IPS-11a (cell line): Measurements from ENCODE around the gene PDE2A.

Source experiments
- H3K4me3 ChIP-seq: one replicate; pipeline ENCODE4 v1.5.1; 2013; ENCODE audit warnings: low read depth, low read length, control low read depth

Gene PDE2A

GRCh38 chr11:72705442-72706365 is 31.5 kb upstream of the PDE2A start:
- no peak overlapping the region for H3K4me3 ChIP-seq

- H3K4me3 ChIP-seq: no peak overlapping the region
These were observed 30.6 kb upstream of the PDE2A start for GRCh38 chr11:72704783-72705265.

- no peak overlapping the region for H3K4me3 ChIP-seq
These were observed 30.0 kb upstream of the PDE2A start for GRCh38 chr11:72704028-72704782.

- H3K4me3 ChIP-seq: no peak overlapping the region
These were observed 29.2 kb upstream of the PDE2A start for GRCh38 chr11:72703267-72704008.

- H3K4me3 ChIP-seq: no peak overlapping the region
These were observed 28.5 kb upstream of the PDE2A start for GRCh38 chr11:72702577-72703241.

GRCh38 chr11:72702096-72702495 is 27.9 kb upstream of the PDE2A start:
- H3K4me3 ChIP-seq: no peak overlapping the region

GRCh38 chr11:72701466-72701865 is 27.2 kb upstream of the PDE2A start:
- no peak overlapping the region for H3K4me3 ChIP-seq

- H3K4me3 ChIP-seq: no peak overlapping the region
These were observed 25.9 kb upstream of the PDE2A start for GRCh38 chr11:72700146-72700545.

GRCh38 chr11:72697814-72698213 is 23.6 kb upstream of the PDE2A start:
- H3K4me3 ChIP-seq: no peak overlapping the region

- H3K4me3 ChIP-seq: no peak overlapping the region
These were observed 22.9 kb upstream of the PDE2A start for GRCh38 chr11:72696866-72697700.

- H3K4me3 ChIP-seq: no peak overlapping the region
These were observed 21.1 kb upstream of the PDE2A start for GRCh38 chr11:72695354-72695753.

- no peak overlapping the region for H3K4me3 ChIP-seq
These were observed 19.2 kb upstream of the PDE2A start for GRCh38 chr11:72693271-72693968.

GRCh38 chr11:72692498-72693237 is 18.4 kb upstream of the PDE2A start:
- H3K4me3 ChIP-seq: no peak overlapping the region

GRCh38 chr11:72690166-72690565 is 15.9 kb upstream of the PDE2A start:
- H3K4me3 ChIP-seq: no peak overlapping the region

GRCh38 chr11:72688929-72689328 is 14.7 kb upstream of the PDE2A start:
- H3K4me3 ChIP-seq: no peak overlapping the region

- no peak overlapping the region for H3K4me3 ChIP-seq
These were observed 14.3 kb upstream of the PDE2A start for GRCh38 chr11:72688486-72688885.

- no peak overlapping the region for H3K4me3 ChIP-seq
These were observed 13.1 kb upstream of the PDE2A start for GRCh38 chr11:72687326-72687725.

GRCh38 chr11:72686639-72687220 is 12.5 kb upstream of the PDE2A start:
- no peak overlapping the region for H3K4me3 ChIP-seq
